OCI-LY1 (cell line): ENCODE measurements around the gene ULK4.

Source experiments
- EZH2 ChIP-seq: fragments of 200-600 bp; sonication (generic), shearing (Covaris generic); IDR thresholded peaks from 2 replicates; pipeline ENCODE4 v1.8.0; 2017; ENCODE audit warnings: borderline replicate concordance, mixed run types, mild to moderate bottlenecking, antibody characterized with exemption, low read length, moderate library complexity, mixed read lengths
- TF ChIP-seq, protein P1 (sequence below): fragments of 200-600 bp; sonication (generic), shearing (Covaris generic); IDR thresholded peaks from 2 replicates; pipeline ENCODE4 v1.5.1; 2017; ENCODE audit warnings: mild to moderate bottlenecking, antibody characterized with exemption, low read length, moderate library complexity, mixed read lengths

DNA sequence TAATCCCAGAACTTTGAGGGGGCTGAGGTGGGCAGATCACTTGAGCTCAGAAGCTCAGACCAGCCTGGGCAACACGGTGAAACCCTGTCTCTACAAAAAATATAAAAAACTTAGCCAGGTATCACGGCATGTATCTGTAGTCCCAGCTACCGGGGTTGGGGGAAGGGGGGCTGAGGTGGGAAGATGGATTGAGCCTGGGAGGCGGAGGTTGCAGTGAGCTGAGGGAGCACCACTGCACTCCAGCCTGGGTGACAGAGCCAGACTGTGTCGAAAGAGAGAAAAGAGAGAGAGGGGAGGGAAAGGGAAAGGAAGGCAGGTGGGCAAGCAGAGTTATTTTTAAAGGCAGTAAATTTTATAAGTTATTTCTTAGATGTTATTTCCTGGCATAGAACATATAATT, 368.1 kb downstream of the ULK4 start:
- TF ChIP-seq, protein P1, sequence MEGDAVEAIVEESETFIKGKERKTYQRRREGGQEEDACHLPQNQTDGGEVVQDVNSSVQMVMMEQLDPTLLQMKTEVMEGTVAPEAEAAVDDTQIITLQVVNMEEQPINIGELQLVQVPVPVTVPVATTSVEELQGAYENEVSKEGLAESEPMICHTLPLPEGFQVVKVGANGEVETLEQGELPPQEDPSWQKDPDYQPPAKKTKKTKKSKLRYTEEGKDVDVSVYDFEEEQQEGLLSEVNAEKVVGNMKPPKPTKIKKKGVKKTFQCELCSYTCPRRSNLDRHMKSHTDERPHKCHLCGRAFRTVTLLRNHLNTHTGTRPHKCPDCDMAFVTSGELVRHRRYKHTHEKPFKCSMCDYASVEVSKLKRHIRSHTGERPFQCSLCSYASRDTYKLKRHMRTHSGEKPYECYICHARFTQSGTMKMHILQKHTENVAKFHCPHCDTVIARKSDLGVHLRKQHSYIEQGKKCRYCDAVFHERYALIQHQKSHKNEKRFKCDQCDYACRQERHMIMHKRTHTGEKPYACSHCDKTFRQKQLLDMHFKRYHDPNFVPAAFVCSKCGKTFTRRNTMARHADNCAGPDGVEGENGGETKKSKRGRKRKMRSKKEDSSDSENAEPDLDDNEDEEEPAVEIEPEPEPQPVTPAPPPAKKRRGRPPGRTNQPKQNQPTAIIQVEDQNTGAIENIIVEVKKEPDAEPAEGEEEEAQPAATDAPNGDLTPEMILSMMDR: no peak
- TF ChIP-seq EZH2: no peak
